Activated CD8-positive, alpha-beta memory T cell treated with anti-CD3 and anti-CD28 coated beads, Interleukin-2, amount 10 ng/mL, durations not matched to agents 7 days and 5 days (primary cell): ENCODE data around the gene NUDT16L1. TPM values are rescaled to one million over a fixed set of nuclear protein-coding genes. Genes with fewer than 3 reads are reported as not detected.

Source experiments
- ATAC-seq: fragments of 150-1000 bp; cut with Tn5 transposase; one replicate; pipeline ENCODE4 v1.10.0; 2021; ENCODE audit warnings: moderate library complexity
- CTCF ChIA-PET: fragments of 350-600 bp; sonication (Branson Sonifier 250); formaldehyde crosslinking; loops from one replicate; lab custom pipeline; 2021; ENCODE audit warnings: antibody characterized with exemption; lab: Charles Lee
- DNase-seq: peaks from one replicate; pipeline ENCODE4 v3.0.0-alpha.2; 2020
- H3K27ac Mint-ChIP-seq: one replicate; pipeline ENCODE4 v1.8.0; 2021; ENCODE audit warnings: mild to moderate bottlenecking, mixed read lengths
- H3K27me3 Mint-ChIP-seq: one replicate; pipeline ENCODE4 v1.8.0; 2021; ENCODE audit warnings: mixed read lengths
- H3K36me3 Mint-ChIP-seq: one replicate; pipeline ENCODE4 v1.8.0; 2021; ENCODE audit warnings: mild to moderate bottlenecking, mixed read lengths
- H3K4me1 Mint-ChIP-seq: one replicate; pipeline ENCODE4 v1.8.0; 2021; ENCODE audit warnings: mixed read lengths
- H3K4me3 Mint-ChIP-seq: one replicate; pipeline ENCODE4 v1.8.0; 2021; ENCODE audit warnings: mild to moderate bottlenecking, moderate library complexity, mixed read lengths
- H3K9me3 Mint-ChIP-seq: one replicate; pipeline ENCODE4 v1.8.0; 2022; ENCODE audit warnings: low read depth, mixed read lengths
- total RNA-seq, 2 experiments: library from RNA; stranded (reverse); gene quantifications; one replicate each; pipeline ENCODE4 v1.2.3, GENCODE V29; 2021

NUDT16L1 gene
- total RNA-seq, 2 experiments from 2014 or later = 31.6 to 35.6 TPM

GRCh38 chr16:4688674-4689045 is 4.7 kb upstream of the NUDT16L1 start:
- no peak for DNase-seq
- Mint-ChIP-seq H3K9me3 (no peaks in the 10 kb centered on the region), H3K36me3 (peaks cover 5% of the 10 kb centered on the region), H3K4me1 (peaks cover 10% of the 10 kb centered on the region), H3K27me3 (no peaks in the 10 kb centered on the region), H3K27ac (no peak overlapping the region), H3K4me3 (no peak overlapping the region)
- CTCF ChIA-PET = no interaction called here
- ATAC-seq = no peak

GRCh38 chr16:4689091-4689671 is 4.2 kb upstream of the NUDT16L1 start:
- Mint-ChIP-seq H3K27ac (no peak overlapping the region), H3K4me1 (peaks cover 10% of the 10 kb centered on the region), H3K9me3 (no peaks in the 10 kb centered on the region), H3K36me3 (peaks cover 5% of the 10 kb centered on the region), H3K27me3 (no peaks in the 10 kb centered on the region), H3K4me3 (no peak overlapping the region)
- CTCF ChIA-PET = no interaction called here
- ATAC-seq (no peak), DNase-seq (no peak)

- ATAC-seq (no peak), DNase-seq (no peak)
- H3K9me3 Mint-ChIP-seq = no peaks in the 10 kb centered on the region
- peaks cover 5% of the 10 kb centered on the region for H3K36me3 Mint-ChIP-seq
- H3K27ac Mint-ChIP-seq = no peak overlapping the region
- no peak overlapping the region for H3K4me3 Mint-ChIP-seq
- H3K4me1 Mint-ChIP-seq = peaks cover 12% of the 10 kb centered on the region
- CTCF ChIA-PET = no interaction called here
- H3K27me3 Mint-ChIP-seq = no peaks in the 10 kb centered on the region
These were observed 3.3 kb upstream of the NUDT16L1 start for GRCh38 chr16:4689864-4690704.

GRCh38 chr16:4690946-4691665 is 2.3 kb upstream of the NUDT16L1 start:
- Mint-ChIP-seq H3K4me1 (peaks cover 17% of the 10 kb centered on the region), H3K36me3 (peaks cover 10% of the 10 kb centered on the region), H3K9me3 (no peaks in the 10 kb centered on the region), H3K27me3 (no peaks in the 10 kb centered on the region), H3K27ac (peak overlapping the region; percentile 54), H3K4me3 (no peak overlapping the region)
- CTCF ChIA-PET = interaction anchor here (1.7 to 3.7 kb wide), 2 partner anchors 41 to 67 kb away, joined by 7 to 12 read pairs; partner anchors contain the start of gene MGRN1
- ATAC-seq (no peak), DNase-seq (no peak)

GRCh38 chr16:4691666-4692412 is 1.5 kb upstream of the NUDT16L1 start:
- DNase-seq = no peak
- Mint-ChIP-seq H3K27me3 (no peaks in the 10 kb centered on the region), H3K9me3 (no peaks in the 10 kb centered on the region), H3K4me1 (peaks cover 17% of the 10 kb centered on the region), H3K27ac (no peak overlapping the region), H3K36me3 (peaks cover 10% of the 10 kb centered on the region), H3K4me3 (no peak overlapping the region)
- CTCF ChIA-PET = interaction anchor here (1.0 to 3.7 kb wide), 3 partner anchors 15 to 68 kb away, joined by 3 to 12 read pairs (median 7); partner anchors contain the start of gene MGRN1
- no peak for ATAC-seq

- Mint-ChIP-seq H3K27me3 (no peaks in the 10 kb centered on the region), H3K4me3 (peak overlapping the region; percentile 79), H3K9me3 (no peaks in the 10 kb centered on the region), H3K4me1 (peaks cover 17% of the 10 kb centered on the region), H3K27ac (peak overlapping the region; percentile 82), H3K36me3 (peaks cover 8% of the 10 kb centered on the region)
- CTCF ChIA-PET = interaction anchor here (0.6 to 3.7 kb wide), 5 partner anchors 8 to 69 kb away, joined by 3 to 12 read pairs (median 3); partner anchors contain the start of gene MGRN1
- DNase-seq (peak; percentile 51), ATAC-seq (peak; percentile 17)
These were observed 684 bp upstream of the NUDT16L1 start for GRCh38 chr16:4692460-4693295.

- Mint-ChIP-seq H3K4me1 (peaks cover 18% of the 10 kb centered on the region), H3K9me3 (no peaks in the 10 kb centered on the region), H3K36me3 (peaks cover 6% of the 10 kb centered on the region), H3K4me3 (peak overlapping the region; percentile 79), H3K27ac (peak overlapping the region; percentile 64), H3K27me3 (no peaks in the 10 kb centered on the region)
- CTCF ChIA-PET = interaction anchor here (1.3 to 3.7 kb wide), 3 partner anchors 18 to 70 kb away, joined by 3 to 12 read pairs (median 5); partner anchors contain the start of gene MGRN1
- DNase-seq (peak; percentile 62), ATAC-seq (peak; percentile 28)
These were observed 737 bp downstream of the NUDT16L1 start for GRCh38 chr16:4693956-4694641.

GRCh38 chr16:4694642-4695451 is 1.5 kb downstream of the NUDT16L1 start:
- Mint-ChIP-seq H3K9me3 (no peaks in the 10 kb centered on the region), H3K27ac (peak overlapping the region; percentile 56), H3K4me1 (peaks cover 26% of the 10 kb centered on the region), H3K27me3 (no peaks in the 10 kb centered on the region), H3K36me3 (peaks cover 13% of the 10 kb centered on the region), H3K4me3 (peak overlapping the region; percentile 66)
- CTCF ChIA-PET = interaction anchor here (1.3 to 1.4 kb wide), 2 partner anchors 18 to 44 kb away, joined by 3 to 5 read pairs; no protein-coding TSS in a partner anchor
- ATAC-seq = no peak
- no peak for DNase-seq

- DNase-seq (no peak), ATAC-seq (no peak)
- Mint-ChIP-seq H3K36me3 (peaks cover 13% of the 10 kb centered on the region), H3K4me3 (peak overlapping the region; percentile 66), H3K27ac (no peak overlapping the region), H3K9me3 (no peaks in the 10 kb centered on the region), H3K4me1 (peaks cover 34% of the 10 kb centered on the region), H3K27me3 (no peaks in the 10 kb centered on the region)
- CTCF ChIA-PET = interaction anchor here (0.8 kb wide), 1 partner anchor 19 kb away, joined by 3 read pairs; no protein-coding TSS in a partner anchor
These were observed 2.3 kb downstream of the NUDT16L1 start for GRCh38 chr16:4695473-4696171.

GRCh38 chr16:4696172-4696904 is 3.0 kb downstream of the NUDT16L1 start:
- CTCF ChIA-PET = interaction anchor here (0.8 kb wide), 1 partner anchor 20 kb away, joined by 3 read pairs; no protein-coding TSS in a partner anchor
- Mint-ChIP-seq H3K9me3 (no peaks in the 10 kb centered on the region), H3K4me3 (no peak overlapping the region), H3K36me3 (peaks cover 13% of the 10 kb centered on the region), H3K4me1 (peaks cover 37% of the 10 kb centered on the region), H3K27ac (no peak overlapping the region), H3K27me3 (no peaks in the 10 kb centered on the region)
- ATAC-seq (no peak), DNase-seq (no peak)
